Measurements from ENCODE around the gene RNF207. TPM values are rescaled to one million over a fixed set of nuclear protein-coding genes. Genes with fewer than 3 reads are reported as not detected.

RNF207 gene
- total and polyA plus RNA-seq, 2 of the 13 experiments (the other 11 are each of a cell fraction or from before 2014, with no cell fraction given): 9.8 to 15.9 TPM

DNA sequence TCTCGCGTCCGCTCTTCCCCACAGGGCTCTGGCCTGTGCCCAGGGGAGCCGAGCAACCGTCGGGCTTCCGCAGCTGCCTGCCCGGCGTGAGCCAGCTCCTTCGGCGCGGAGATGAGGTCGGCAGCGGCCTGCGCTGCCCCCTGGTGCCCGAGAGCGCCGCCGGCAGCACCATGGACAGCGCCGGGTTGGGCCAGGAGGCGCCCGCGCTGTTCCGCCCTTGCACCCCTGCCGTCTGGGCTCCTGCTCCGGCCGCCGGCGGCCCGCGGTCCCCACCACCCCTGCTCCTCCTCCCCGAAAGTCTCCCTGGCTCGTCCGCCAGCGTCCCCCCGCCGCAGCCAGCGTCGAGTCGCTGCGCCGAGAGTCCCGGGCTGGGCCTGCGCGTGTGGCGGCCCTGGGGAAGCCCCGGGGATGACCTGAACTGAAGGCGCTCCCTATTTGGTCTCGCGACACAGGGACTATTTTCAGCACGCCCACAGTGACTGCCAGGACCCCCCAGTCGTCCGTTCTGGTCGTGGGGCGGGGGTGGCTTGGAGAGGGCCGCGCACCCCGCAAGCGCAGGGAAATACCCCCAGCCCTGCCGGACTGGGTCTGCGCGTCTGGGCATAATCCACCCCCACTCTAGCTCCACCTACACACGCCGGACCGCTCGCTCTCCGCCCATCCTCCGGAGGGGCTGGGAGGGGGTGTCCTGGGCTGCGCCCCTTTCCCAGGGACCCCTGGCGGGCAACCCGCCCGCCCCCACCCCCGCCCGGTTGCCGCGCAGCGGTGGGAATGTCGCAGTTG, 39.4 kb downstream of the RNF207 start (continued):
- TF ChIP-seq, protein P1, sequence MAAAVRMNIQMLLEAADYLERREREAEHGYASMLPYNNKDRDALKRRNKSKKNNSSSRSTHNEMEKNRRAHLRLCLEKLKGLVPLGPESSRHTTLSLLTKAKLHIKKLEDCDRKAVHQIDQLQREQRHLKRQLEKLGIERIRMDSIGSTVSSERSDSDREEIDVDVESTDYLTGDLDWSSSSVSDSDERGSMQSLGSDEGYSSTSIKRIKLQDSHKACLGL (CRISPR knock-in tag; IDR thresholded peaks at IDR 0.05): peak; percentile 99
- TF ChIP-seq HES4 (CRISPR knock-in tag; IDR thresholded peaks at IDR 0.05; ENCODE audit: borderline replicate concordance): peak; percentile 100
- TF ChIP-seq RFXANK (CRISPR knock-in tag; IDR thresholded peaks at IDR 0.05): peak; percentile 87
- no peak for TF ChIP-seq CBX2 (IDR thresholded peaks at IDR 0.05; ENCODE audit: low read depth, low read length)
- peak; percentile 67; the same call in 1 of the 2 replicates for TF ChIP-seq CBX2 (CRISPR knock-in tag; IDR thresholded peaks at IDR 0.05; ENCODE audit: low read depth)
- TF ChIP-seq RBFOX2 (IDR thresholded peaks at IDR 0.05; ENCODE audit: low read depth, low read length): no peak
- TF ChIP-seq, protein P2, sequence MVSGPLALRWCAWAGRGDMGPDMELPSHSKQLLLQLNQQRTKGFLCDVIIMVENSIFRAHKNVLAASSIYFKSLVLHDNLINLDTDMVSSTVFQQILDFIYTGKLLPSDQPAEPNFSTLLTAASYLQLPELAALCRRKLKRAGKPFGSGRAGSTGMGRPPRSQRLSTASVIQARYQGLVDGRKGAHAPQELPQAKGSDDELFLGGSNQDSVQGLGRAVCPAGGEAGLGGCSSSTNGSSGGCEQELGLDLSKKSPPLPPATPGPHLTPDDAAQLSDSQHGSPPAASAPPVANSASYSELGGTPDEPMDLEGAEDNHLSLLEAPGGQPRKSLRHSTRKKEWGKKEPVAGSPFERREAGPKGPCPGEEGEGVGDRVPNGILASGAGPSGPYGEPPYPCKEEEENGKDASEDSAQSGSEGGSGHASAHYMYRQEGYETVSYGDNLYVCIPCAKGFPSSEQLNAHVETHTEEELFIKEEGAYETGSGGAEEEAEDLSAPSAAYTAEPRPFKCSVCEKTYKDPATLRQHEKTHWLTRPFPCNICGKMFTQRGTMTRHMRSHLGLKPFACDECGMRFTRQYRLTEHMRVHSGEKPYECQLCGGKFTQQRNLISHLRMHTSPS (CRISPR knock-in tag; IDR thresholded peaks at IDR 0.05; ENCODE audit: low read depth): peak; percentile 70; the same call in 1 of the 2 replicates
- TF ChIP-seq NR2F6 (IDR thresholded peaks at IDR 0.05): no peak
- TF ChIP-seq NR2F6 (CRISPR knock-in tag; IDR thresholded peaks at IDR 0.05): peak; percentile 77
- peak; percentile 98; the same call in 1 of the 2 replicates for TF ChIP-seq PAX8 (CRISPR knock-in tag; IDR thresholded peaks at IDR 0.05; ENCODE audit: borderline replicate concordance)
- peak; percentile 72; the same call in 1 of the 2 replicates for TF ChIP-seq HIVEP1 (CRISPR knock-in tag; IDR thresholded peaks at IDR 0.05)
- TF ChIP-seq ZZZ3 (CRISPR knock-in tag; IDR thresholded peaks at IDR 0.05; ENCODE audit: borderline replicate concordance): peak; percentile 91
- no peak for TF ChIP-seq ZNF207 (IDR thresholded peaks at IDR 0.05; ENCODE audit: borderline replicate concordance)
- TF ChIP-seq ZNF644 (CRISPR knock-in tag; IDR thresholded peaks at IDR 0.05; ENCODE audit: low read depth): 0 out of 2 replicates have a peak, but pooled peaks have one; percentile 55
- 0 out of 2 replicates have a peak, but pooled peaks have one; percentile 38 for TF ChIP-seq RNF2 (conservative IDR thresholded peaks at IDR 0.05; ENCODE audit: low read depth)
- TF ChIP-seq ZNF619 (CRISPR knock-in tag; IDR thresholded peaks at IDR 0.05): 0 out of 2 replicates have a peak, but pooled peaks have one; percentile 67
- TF ChIP-seq NFKBIZ (CRISPR knock-in tag; IDR thresholded peaks at IDR 0.05): peak; percentile 96
- TF ChIP-seq FOXA1 (IDR thresholded peaks at IDR 0.05): no peak
- peak; percentile 58 for TF ChIP-seq FOXA1 (CRISPR knock-in tag; IDR thresholded peaks at IDR 0.05)
- TF ChIP-seq, protein P3, sequence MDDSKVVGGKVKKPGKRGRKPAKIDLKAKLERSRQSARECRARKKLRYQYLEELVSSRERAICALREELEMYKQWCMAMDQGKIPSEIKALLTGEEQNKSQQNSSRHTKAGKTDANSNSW (CRISPR knock-in tag; IDR thresholded peaks at IDR 0.05; ENCODE audit: borderline replicate concordance): peak; percentile 98
- peak; percentile 91; the same call in 1 of the 2 replicates for TF ChIP-seq ZNF180 (CRISPR knock-in tag; IDR thresholded peaks at IDR 0.05; ENCODE audit: borderline replicate concordance, low read depth)
- TF ChIP-seq ZNF33A (CRISPR knock-in tag; IDR thresholded peaks at IDR 0.05; ENCODE audit: borderline replicate concordance): no peak
- TF ChIP-seq KLF11 (CRISPR knock-in tag; IDR thresholded peaks at IDR 0.05): peak; percentile 99
- TF ChIP-seq, protein P4, sequence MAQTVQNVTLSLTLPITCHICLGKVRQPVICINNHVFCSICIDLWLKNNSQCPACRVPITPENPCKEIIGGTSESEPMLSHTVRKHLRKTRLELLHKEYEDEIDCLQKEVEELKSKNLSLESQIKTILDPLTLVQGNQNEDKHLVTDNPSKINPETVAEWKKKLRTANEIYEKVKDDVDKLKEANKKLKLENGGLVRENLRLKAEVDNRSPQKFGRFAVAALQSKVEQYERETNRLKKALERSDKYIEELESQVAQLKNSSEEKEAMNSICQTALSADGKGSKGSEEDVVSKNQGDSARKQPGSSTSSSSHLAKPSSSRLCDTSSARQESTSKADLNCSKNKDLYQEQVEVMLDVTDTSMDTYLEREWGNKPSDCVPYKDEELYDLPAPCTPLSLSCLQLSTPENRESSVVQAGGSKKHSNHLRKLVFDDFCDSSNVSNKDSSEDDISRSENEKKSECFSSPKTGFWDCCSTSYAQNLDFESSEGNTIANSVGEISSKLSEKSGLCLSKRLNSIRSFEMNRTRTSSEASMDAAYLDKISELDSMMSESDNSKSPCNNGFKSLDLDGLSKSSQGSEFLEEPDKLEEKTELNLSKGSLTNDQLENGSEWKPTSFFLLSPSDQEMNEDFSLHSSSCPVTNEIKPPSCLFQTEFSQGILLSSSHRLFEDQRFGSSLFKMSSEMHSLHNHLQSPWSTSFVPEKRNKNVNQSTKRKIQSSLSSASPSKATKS (CRISPR knock-in tag; IDR thresholded peaks at IDR 0.05): no peak
- no peak for TF ChIP-seq RAD51 (IDR thresholded peaks at IDR 0.05; ENCODE audit: borderline replicate concordance)
- peak; percentile 98 for TF ChIP-seq MAF1 (CRISPR knock-in tag; IDR thresholded peaks at IDR 0.05; ENCODE audit: borderline replicate concordance)
- TF ChIP-seq U2AF2 (IDR thresholded peaks at IDR 0.05; ENCODE audit: low read depth, low read length): no peak
- no peak for TF ChIP-seq ZNF34 (CRISPR knock-in tag; IDR thresholded peaks at IDR 0.05; ENCODE audit: borderline replicate concordance)
- TF ChIP-seq MIER3 (CRISPR knock-in tag; IDR thresholded peaks at IDR 0.05; ENCODE audit: borderline replicate concordance): peak; percentile 92; the same call in 1 of the 2 replicates
